Measurements from ENCODE around the gene GPA33. TPM values are rescaled to one million over a fixed set of nuclear protein-coding genes. Genes with fewer than 3 reads are reported as not detected.

Gene GPA33
- total RNA-seq, 4 donors from 2014 or later, result 0.29 TPM; not detected in 3

GRCh38 chr1:167083871-167084270 lies 6.3 kb downstream of the GPA33 start:
- TF ChIP-seq POLR2A (IDR thresholded peaks at IDR 0.05) (no peak), CTCF (IDR thresholded peaks at IDR 0.05) (no peak)
- no peaks in the 10 kb centered on the region for H3K4me1 ChIP-seq
- H3K9me3 ChIP-seq, result no peaks in the 10 kb centered on the region
- intact Hi-C loops (cut with DNase I; ENCODE audit: low total_unique reads), result no loop called here
- DNase-seq, result no peak
- H3K27me3 ChIP-seq, result no peaks in the 10 kb centered on the region
- no peak overlapping the region for H3K27ac ChIP-seq
- no peak overlapping the region for H3K4me3 ChIP-seq
- H3K36me3 ChIP-seq, result no peaks in the 10 kb centered on the region

GRCh38 chr1:167083066-167083665 lies 7.0 kb downstream of the GPA33 start:
- DNase-seq, result no peak
- Histone ChIP-seq H3K4me3 (no peak overlapping the region), H3K27me3 (no peaks in the 10 kb centered on the region), H3K4me1 (no peaks in the 10 kb centered on the region), H3K36me3 (no peaks in the 10 kb centered on the region), H3K9me3 (no peaks in the 10 kb centered on the region), H3K27ac (no peak overlapping the region)
- intact Hi-C loops (cut with DNase I; ENCODE audit: low total_unique reads), result no loop called here
- TF ChIP-seq POLR2A (IDR thresholded peaks at IDR 0.05) (no peak), CTCF (IDR thresholded peaks at IDR 0.05) (no peak)

GRCh38 chr1:167082511-167083027 lies 7.6 kb downstream of the GPA33 start:
- Histone ChIP-seq H3K36me3 (no peaks in the 10 kb centered on the region), H3K9me3 (no peaks in the 10 kb centered on the region), H3K4me3 (no peak overlapping the region), H3K4me1 (no peaks in the 10 kb centered on the region), H3K27ac (no peak overlapping the region), H3K27me3 (no peaks in the 10 kb centered on the region)
- no peak for TF ChIP-seq POLR2A (IDR thresholded peaks at IDR 0.05)
- intact Hi-C loops (cut with DNase I; ENCODE audit: low total_unique reads), result no loop called here
- no peak for DNase-seq

- Histone ChIP-seq H3K27me3 (no peaks in the 10 kb centered on the region), H3K4me3 (no peak overlapping the region), H3K9me3 (no peaks in the 10 kb centered on the region), H3K27ac (no peak overlapping the region), H3K4me1 (no peaks in the 10 kb centered on the region), H3K36me3 (no peaks in the 10 kb centered on the region)
- DNase-seq, result no peak
- TF ChIP-seq POLR2A (IDR thresholded peaks at IDR 0.05), result no peak
- no peak for TF ChIP-seq CTCF (IDR thresholded peaks at IDR 0.05)
- intact Hi-C loops (cut with DNase I; ENCODE audit: low total_unique reads), result no loop called here
Measured at GRCh38 chr1:167081594-167082156, 8.5 kb downstream of the GPA33 start.

GRCh38 chr1:167077868-167078210 lies 12.3 kb downstream of the GPA33 start:
- no peak for TF ChIP-seq POLR2A (IDR thresholded peaks at IDR 0.05)
- no peak for TF ChIP-seq CTCF (IDR thresholded peaks at IDR 0.05)
- Histone ChIP-seq H3K27me3 (no peaks in the 10 kb centered on the region), H3K4me3 (no peak overlapping the region), H3K36me3 (no peaks in the 10 kb centered on the region), H3K27ac (no peak overlapping the region), H3K4me1 (no peaks in the 10 kb centered on the region), H3K9me3 (no peaks in the 10 kb centered on the region)
- intact Hi-C loops (cut with DNase I; ENCODE audit: low total_unique reads), result no loop called here
- DNase-seq, result no peak

All from uterus (tissue), 4 donors.